Activated CD8-positive, alpha-beta memory T cell treated with anti-CD3 and anti-CD28 coated beads, Interleukin-2, amount 10 ng/mL, durations not matched to agents 7 days and 5 days (primary cell): Measurements from ENCODE around the gene COPZ2. TPM values are rescaled to one million over a fixed set of nuclear protein-coding genes. Genes with fewer than 3 reads are reported as not detected.

ENCODE experiments used
- ATAC-seq: fragments of 150-1000 bp; cut with Tn5 transposase; one replicate; pipeline ENCODE4 v1.10.0; 2021; ENCODE audit warnings: moderate library complexity
- CTCF ChIA-PET: fragments of 350-600 bp; sonication (Branson Sonifier 250); formaldehyde crosslinking; loops from one replicate; lab custom pipeline; 2021; ENCODE audit warnings: antibody characterized with exemption; lab: Charles Lee
- DNase-seq: peaks from one replicate; pipeline ENCODE4 v3.0.0-alpha.2; 2020
- H3K27ac Mint-ChIP-seq: one replicate; pipeline ENCODE4 v1.8.0; 2021; ENCODE audit warnings: mild to moderate bottlenecking, mixed read lengths
- H3K27me3 Mint-ChIP-seq: one replicate; pipeline ENCODE4 v1.8.0; 2021; ENCODE audit warnings: mixed read lengths
- H3K36me3 Mint-ChIP-seq: one replicate; pipeline ENCODE4 v1.8.0; 2021; ENCODE audit warnings: mild to moderate bottlenecking, mixed read lengths
- H3K4me1 Mint-ChIP-seq: one replicate; pipeline ENCODE4 v1.8.0; 2021; ENCODE audit warnings: mixed read lengths
- H3K4me3 Mint-ChIP-seq: one replicate; pipeline ENCODE4 v1.8.0; 2021; ENCODE audit warnings: mild to moderate bottlenecking, moderate library complexity, mixed read lengths
- H3K9me3 Mint-ChIP-seq: one replicate; pipeline ENCODE4 v1.8.0; 2022; ENCODE audit warnings: low read depth, mixed read lengths
- microRNA-seq: library from miRNA; unstranded; fragments of <30 nt; microRNA quantifications from one replicate; pipeline ENCODE4 v1.2.0, GENCODE V29; 2022
- total RNA-seq, 2 experiments: library from RNA; stranded (reverse); gene quantifications; one replicate each; pipeline ENCODE4 v1.2.3, GENCODE V29; 2021

The COPZ2 gene
- total RNA-seq, 2 experiments from 2014 or later, result 5.4 to 14.1 TPM

- peaks cover 38% of the 10 kb centered on the region for H3K4me1 Mint-ChIP-seq
- no peaks in the 10 kb centered on the region for H3K9me3 Mint-ChIP-seq
- H3K27me3 Mint-ChIP-seq, result no peaks in the 10 kb centered on the region
- no peak overlapping the region for H3K4me3 Mint-ChIP-seq
- no peak for DNase-seq
- no peak for ATAC-seq
- H3K36me3 Mint-ChIP-seq, result peaks cover 33% of the 10 kb centered on the region
- CTCF ChIA-PET, result interaction anchor here (0.8 to 3.8 kb wide), 4 partner anchors 10 to 131 kb away, joined by 3 to 25 read pairs (median 3); partner anchors contain the start of gene CDK5RAP3
- no peak overlapping the region for H3K27ac Mint-ChIP-seq
These were observed 53.9 kb downstream of the COPZ2 start for GRCh38 chr17:47983492-47984223.

GRCh38 chr17:47982645-47983390, 54.8 kb downstream of the COPZ2 start:
- no peak overlapping the region for H3K4me3 Mint-ChIP-seq
- H3K4me1 Mint-ChIP-seq, result peaks cover 31% of the 10 kb centered on the region
- H3K27me3 Mint-ChIP-seq, result no peaks in the 10 kb centered on the region
- H3K27ac Mint-ChIP-seq, result no peak overlapping the region
- no peak for DNase-seq
- H3K9me3 Mint-ChIP-seq, result no peaks in the 10 kb centered on the region
- CTCF ChIA-PET, result interaction anchor here (0.8 to 3.8 kb wide), 4 partner anchors 11 to 132 kb away, joined by 3 to 25 read pairs (median 3); partner anchors contain the start of gene CDK5RAP3
- peaks cover 35% of the 10 kb centered on the region for H3K36me3 Mint-ChIP-seq
- ATAC-seq, result no peak

GRCh38 chr17:47982091-47982617, 55.4 kb downstream of the COPZ2 start:
- DNase-seq, result no peak
- CTCF ChIA-PET, result interaction anchor here (1.1 to 3.8 kb wide), 5 partner anchors 11 to 141 kb away, joined by 3 to 25 read pairs (median 7); partner anchors contain the start of genes CDK5RAP3 and SCRN2
- peaks cover 40% of the 10 kb centered on the region for H3K36me3 Mint-ChIP-seq

GRCh38 chr17:47981462-47981861, 56.1 kb downstream of the COPZ2 start:
- ATAC-seq, result peak; percentile 24
- Mint-ChIP-seq H3K27me3 (no peaks in the 10 kb centered on the region), H3K4me1 (peaks cover 31% of the 10 kb centered on the region), H3K36me3 (peaks cover 45% of the 10 kb centered on the region), H3K27ac (no peak overlapping the region), H3K9me3 (no peaks in the 10 kb centered on the region), H3K4me3 (no peak overlapping the region)
- CTCF ChIA-PET, result interaction anchor here (0.8 to 15.7 kb wide), 9 partner anchors 10 to 141 kb away, joined by 3 to 383 read pairs (median 7); partner anchors contain the start of genes CDK5RAP3, PNPO, PRR15L and SCRN2
- peak; percentile 63 for DNase-seq

More at GRCh38 chr17:47982091-47982617, 55.4 kb downstream of the COPZ2 start:
- Mint-ChIP-seq H3K27ac (no peak overlapping the region), H3K9me3 (no peaks in the 10 kb centered on the region), H3K27me3 (no peaks in the 10 kb centered on the region), H3K4me3 (no peak overlapping the region), H3K4me1 (peaks cover 31% of the 10 kb centered on the region)
- ATAC-seq, result no peak

- Mint-ChIP-seq H3K4me1 (peaks cover 31% of the 10 kb centered on the region), H3K4me3 (no peak overlapping the region), H3K36me3 (peaks cover 49% of the 10 kb centered on the region), H3K27ac (no peak overlapping the region), H3K27me3 (no peaks in the 10 kb centered on the region), H3K9me3 (no peaks in the 10 kb centered on the region)
- ATAC-seq (no peak), DNase-seq (no peak)
- CTCF ChIA-PET, result interaction anchor here (1.0 to 15.7 kb wide), 7 partner anchors 10 to 93 kb away, joined by 3 to 383 read pairs (median 10); partner anchors contain the start of genes CDK5RAP3, PNPO and PRR15L
These were observed 57.1 kb downstream of the COPZ2 start for GRCh38 chr17:47980541-47980940.

GRCh38 chr17:47978324-47978723, 59.3 kb downstream of the COPZ2 start:
- H3K4me3 Mint-ChIP-seq, result no peak overlapping the region
- ATAC-seq (peak; percentile 83), DNase-seq (peak; percentile 76)
- H3K36me3 Mint-ChIP-seq, result peaks cover 50% of the 10 kb centered on the region
- CTCF ChIA-PET, result interaction anchor here (0.6 to 15.7 kb wide), 23 partner anchors 8 to 671 kb away, joined by 3 to 383 read pairs (median 6); partner anchors contain the start of genes CDK5RAP3, PNPO, PRR15L and SCRN2
- peaks cover 30% of the 10 kb centered on the region for H3K4me1 Mint-ChIP-seq
- no peak overlapping the region for H3K27ac Mint-ChIP-seq
- no peaks in the 10 kb centered on the region for H3K9me3 Mint-ChIP-seq
- no peaks in the 10 kb centered on the region for H3K27me3 Mint-ChIP-seq

Small RNAs within 50 kb of the gene (microRNA-seq; reads per million reads assigned to microRNA genes)
- 152 reads per million, percentile 70 among the genes with 10 or more reads in this experiment for gene MIR152

Other genes starting within 250 kb of the COPZ2 start
- 10 to 100 TPM; 30.3 to 47.8 TPM for gene OSBPL7, start 216.0 kb downstream of the COPZ2 start, total RNA-seq
- 10 to 100 TPM; 54.4 to 64.9 TPM for gene MRPL10, start 206.3 kb downstream of the COPZ2 start, total RNA-seq
- gene LRRC46, start 206.1 kb downstream of the COPZ2 start, total RNA-seq, result under 1 TPM; 0.14 to 0.44 TPM
- gene SCRN2, start 196.5 kb downstream of the COPZ2 start, total RNA-seq, result 10 to 100 TPM; 28.1 to 33.8 TPM
- under 1 TPM in 1 of 2 experiments, not detected in 1; 0.12 TPM for gene SP6, start 186.6 kb downstream of the COPZ2 start, total RNA-seq
- 10 to 100 TPM; 21.7 to 22.9 TPM for gene SP2, start 141.6 kb downstream of the COPZ2 start, total RNA-seq
- gene PNPO, start 96.2 kb downstream of the COPZ2 start, total RNA-seq, result 10 to 100 TPM; 28.0 to 30.4 TPM
- gene PRR15L, start 79.9 kb downstream of the COPZ2 start, total RNA-seq, result not detected
- 100 to 1,000 TPM; 215 to 262 TPM for gene CDK5RAP3, start 66.7 kb downstream of the COPZ2 start, total RNA-seq
- 10 to 100 TPM; 56.1 to 80.8 TPM for gene NFE2L1, start 10.6 kb upstream of the COPZ2 start, total RNA-seq
- 10 to 100 TPM; 46.3 to 47.8 TPM for gene CBX1, start 63.7 kb upstream of the COPZ2 start, total RNA-seq
- gene SNX11, start 70.0 kb upstream of the COPZ2 start, total RNA-seq, result 10 to 100 TPM; 25.1 to 32.6 TPM